H1 (cell line): ENCODE results near the gene KDELR1. TPM values are rescaled to one million over a fixed set of nuclear protein-coding genes. Genes with fewer than 3 reads are reported as not detected.

ENCODE experiments used
- CHD7 ChIP-seq: fragments of 300-600 bp; sonication (generic); IDR thresholded peaks from 2 replicates; pipeline ENCODE4 v1.7.1; 2012; ENCODE audit warnings: low read length, moderate library complexity, mild to moderate bottlenecking, inconsistent platforms; ENCODE audit not compliant: insufficient replicate concordance
- JUND ChIP-seq: IDR thresholded peaks from 2 replicates; pipeline ENCODE4 v1.6.1; 2011; ENCODE audit warnings: mild to moderate bottlenecking, improper control_type of control experiment, low read length
- KDM5A ChIP-seq: fragments of 200-600 bp; IDR thresholded peaks from 2 replicates; pipeline ENCODE4 v1.7.1; 2012; ENCODE audit warnings: mild to moderate bottlenecking, low read length, inconsistent platforms, mixed read lengths
- RAD21 ChIP-seq, 2 experiments: IDR thresholded peaks in 1 of 2; conservative IDR thresholded peaks in 1 of 2; 2 replicates each; pipeline ENCODE4 v1.6.1; 2011; ENCODE audit warnings: low read depth in 2 of 2, low read length in 2 of 2, improper control_type of control experiment in 1 of 2, inconsistent platforms in 1 of 2, mild to moderate bottlenecking in 1 of 2, moderate library complexity in 1 of 2
- SUZ12 ChIP-seq: fragments of 200-600 bp; sonication (generic); IDR thresholded peaks from 2 replicates; pipeline ENCODE4 v1.6.1; 2012; ENCODE audit warnings: mild to moderate bottlenecking, inconsistent platforms, low read length, moderate library complexity, mixed read lengths
- ZNF274 ChIP-seq: IDR thresholded peaks from 2 replicates; pipeline ENCODE4 v1.7.0; 2012; ENCODE audit warnings: low read length, borderline replicate concordance; ENCODE audit errors: extremely low read depth
- polyA plus RNA-seq, 7 experiments: library from polyadenylated mRNA; depleted of rRNA in 3 of 7; stranded (reverse) in 5 of 7; unstranded in 2 of 7; fragments of >200 nt in 5 of 7; fragments of 200-250 nt in 2 of 7; gene quantifications; 1 replicate in 5 of 7; 2 replicates in 1 of 7; 4 replicates in 1 of 7; pipeline versions ENCODE4 v1.2.1 to v1.2.3, GENCODE V29; 2011 to 2013; ENCODE audit warnings: missing spikeins in 2 of 7, mixed read lengths in 2 of 7
- total RNA-seq: library from RNA; stranded (reverse); fragmentation: NEBNext Ultra II Directional; extraction: Animal tissue kit (Norgen Biotek cat#: 25700); gene quantifications from 2 replicates; pipeline ENCODE4 v1.2.1, GENCODE V29; 2021

KDELR1 gene
- total and polyA plus RNA-seq, 2 of the 8 experiments (the other 6 are each of a cell fraction or from before 2014, with no cell fraction given): 225 to 231 TPM

- TF ChIP-seq RAD21 (IDR thresholded peaks at IDR 0.05 in 1 of 2, conservative IDR thresholded peaks at IDR 0.05 in 1 of 2; ENCODE audit: low read depth in 2 of 2, low read length in 2 of 2): no peak
- no peak for TF ChIP-seq SUZ12
- TF ChIP-seq JUND: no peak
- TF ChIP-seq KDM5A: no peak
- no peak for TF ChIP-seq ZNF274
- no peak for TF ChIP-seq CHD7
Observed at GRCh38 chr19:48362716-48363499, 28.4 kb downstream of the KDELR1 start (continued).
